GM20000 (cell line): Measurements from ENCODE around the gene OR56B1.
"Not testable (repeated sequence)": the region's sequence is repeated elsewhere in the genome, so short reads cannot be mapped to it uniquely, and the experiment has no call there.

Source experiments
- DNase-seq: peaks from one replicate; pipeline ENCODE4 v3.0.0; 2012; ENCODE audit warnings: low spot score
- TF ChIP-seq, protein P1 (sequence below): IDR thresholded peaks from 2 replicates; pipeline ENCODE4 v1.5.1; 2012; ENCODE audit warnings: mild to moderate bottlenecking, control low read depth; ENCODE audit errors: extremely low read depth, missing control alignments

Gene OR56B1

DNA sequence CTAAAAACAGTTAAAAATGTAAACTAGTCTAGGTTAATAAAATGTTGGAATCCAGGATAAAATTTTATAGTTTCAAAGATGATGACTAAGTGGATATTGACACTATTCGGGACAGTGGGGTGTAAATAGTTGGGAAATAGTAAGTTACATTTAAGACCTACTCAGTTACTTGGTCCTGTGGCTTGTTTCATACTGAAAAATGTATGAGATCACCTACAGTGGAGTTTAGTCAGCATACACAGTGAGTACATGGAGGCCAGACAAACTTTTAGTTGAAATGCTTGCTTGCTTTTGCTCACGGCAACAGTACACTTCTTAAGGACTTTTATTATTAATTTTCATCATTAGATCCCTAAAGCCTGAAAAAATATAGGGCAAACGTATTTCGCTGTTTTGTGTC lies 30.6 kb upstream of the OR56B1 start:
- DNase-seq = no peak
- TF ChIP-seq, protein P1, sequence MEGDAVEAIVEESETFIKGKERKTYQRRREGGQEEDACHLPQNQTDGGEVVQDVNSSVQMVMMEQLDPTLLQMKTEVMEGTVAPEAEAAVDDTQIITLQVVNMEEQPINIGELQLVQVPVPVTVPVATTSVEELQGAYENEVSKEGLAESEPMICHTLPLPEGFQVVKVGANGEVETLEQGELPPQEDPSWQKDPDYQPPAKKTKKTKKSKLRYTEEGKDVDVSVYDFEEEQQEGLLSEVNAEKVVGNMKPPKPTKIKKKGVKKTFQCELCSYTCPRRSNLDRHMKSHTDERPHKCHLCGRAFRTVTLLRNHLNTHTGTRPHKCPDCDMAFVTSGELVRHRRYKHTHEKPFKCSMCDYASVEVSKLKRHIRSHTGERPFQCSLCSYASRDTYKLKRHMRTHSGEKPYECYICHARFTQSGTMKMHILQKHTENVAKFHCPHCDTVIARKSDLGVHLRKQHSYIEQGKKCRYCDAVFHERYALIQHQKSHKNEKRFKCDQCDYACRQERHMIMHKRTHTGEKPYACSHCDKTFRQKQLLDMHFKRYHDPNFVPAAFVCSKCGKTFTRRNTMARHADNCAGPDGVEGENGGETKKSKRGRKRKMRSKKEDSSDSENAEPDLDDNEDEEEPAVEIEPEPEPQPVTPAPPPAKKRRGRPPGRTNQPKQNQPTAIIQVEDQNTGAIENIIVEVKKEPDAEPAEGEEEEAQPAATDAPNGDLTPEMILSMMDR = no peak

DNA sequence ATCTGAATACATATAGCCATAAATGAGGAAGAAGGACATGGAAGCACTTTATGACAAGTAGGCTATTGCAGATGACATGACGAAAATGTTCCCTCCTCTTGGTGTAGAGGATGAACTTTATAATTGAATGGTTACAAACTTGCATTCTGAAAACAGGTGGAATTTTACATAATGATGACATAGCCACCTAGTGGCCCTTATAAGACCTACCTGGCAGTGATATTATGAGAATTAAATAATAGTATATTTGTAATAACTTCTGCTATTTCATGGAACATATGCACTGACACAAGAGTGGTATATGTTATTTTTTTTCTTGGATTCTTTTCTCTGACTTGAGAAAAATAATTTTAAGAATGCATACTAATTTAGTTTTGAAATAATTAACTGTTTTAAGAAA lies 23.7 kb upstream of the OR56B1 start:
- TF ChIP-seq, protein P1 = no peak

DNA sequence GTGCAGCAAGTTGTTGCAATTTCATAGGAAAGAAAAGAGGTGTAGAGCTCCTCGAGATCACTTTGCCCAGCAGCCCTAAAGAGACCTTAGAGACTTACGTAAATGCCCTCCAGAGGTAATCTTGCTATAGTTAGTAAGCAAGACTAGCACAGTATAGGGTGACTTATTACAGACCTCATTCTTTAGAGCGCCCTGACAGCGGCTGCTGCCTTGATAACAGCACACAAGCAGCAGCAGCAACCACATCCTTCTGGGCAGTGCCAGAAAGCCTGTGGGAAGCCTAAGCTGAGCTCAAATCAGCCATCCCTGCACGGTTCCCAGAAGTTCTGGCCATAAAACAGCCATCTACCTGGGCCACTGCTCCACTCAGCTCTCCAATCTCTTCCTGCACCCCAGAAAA lies 22.6 kb upstream of the OR56B1 start:
- no peak for DNase-seq
- TF ChIP-seq, protein P1 = no peak

More for the DNA sequence above, 23.7 kb upstream of the OR56B1 start:
- DNase-seq = peak; percentile 10

DNA sequence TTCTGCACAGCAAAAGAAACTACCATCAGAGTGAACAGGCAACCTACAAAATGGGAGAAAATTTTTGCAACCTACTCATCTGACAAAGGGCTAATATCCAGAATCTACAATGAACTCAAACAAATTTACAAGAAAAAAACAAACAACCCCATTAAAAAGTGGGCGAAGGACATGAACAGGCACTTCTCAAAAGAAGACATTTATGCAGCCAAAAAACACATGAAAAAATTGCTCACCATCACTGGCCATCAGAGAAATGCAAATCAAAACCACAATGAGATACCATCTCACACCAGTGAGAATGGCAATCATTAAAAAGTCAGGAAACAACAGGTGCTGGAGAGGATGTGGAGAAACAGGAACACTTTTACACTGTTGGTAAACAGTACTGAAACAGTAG lies 19.7 kb upstream of the OR56B1 start:
- not testable (repeated sequence) for DNase-seq

DNA sequence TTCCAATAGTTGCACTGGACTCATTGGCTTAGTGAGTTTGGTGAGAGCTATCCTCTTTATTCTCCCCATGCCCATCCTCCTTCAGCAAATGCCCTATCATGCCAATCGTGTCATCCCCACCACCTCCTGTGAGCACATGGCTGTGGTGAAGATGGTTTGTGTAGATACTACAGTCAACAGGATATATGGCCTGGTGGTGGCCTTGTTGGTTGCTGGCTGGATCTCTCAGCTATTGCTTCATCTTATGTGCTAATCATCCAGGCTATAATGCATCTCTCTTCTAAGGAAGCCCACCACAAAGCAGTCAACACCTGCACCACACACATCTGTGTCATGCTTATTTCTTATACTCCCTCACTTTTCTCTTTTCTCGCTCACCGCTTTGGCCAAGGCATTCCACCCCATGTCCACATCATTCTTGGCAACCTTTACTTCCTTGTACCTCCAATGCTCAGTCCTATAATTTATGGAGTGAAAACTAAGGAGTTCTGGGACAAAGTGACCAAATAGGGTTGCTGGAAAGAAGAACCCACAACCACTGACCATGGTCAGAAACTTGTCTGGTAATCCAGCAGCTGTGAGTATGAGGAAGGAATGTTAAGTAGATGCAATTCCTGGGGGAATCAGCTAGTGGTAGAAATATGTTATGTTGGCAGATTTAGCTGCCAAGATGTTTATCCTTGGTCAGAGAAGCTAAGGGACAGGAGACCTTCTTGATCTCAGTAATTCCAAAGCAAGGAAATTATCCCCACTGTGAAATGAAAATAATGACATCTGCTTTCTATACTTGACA lies 16.3 kb upstream of the OR56B1 start:
- DNase-seq = no peak
- TF ChIP-seq, protein P1 = no peak

DNA sequence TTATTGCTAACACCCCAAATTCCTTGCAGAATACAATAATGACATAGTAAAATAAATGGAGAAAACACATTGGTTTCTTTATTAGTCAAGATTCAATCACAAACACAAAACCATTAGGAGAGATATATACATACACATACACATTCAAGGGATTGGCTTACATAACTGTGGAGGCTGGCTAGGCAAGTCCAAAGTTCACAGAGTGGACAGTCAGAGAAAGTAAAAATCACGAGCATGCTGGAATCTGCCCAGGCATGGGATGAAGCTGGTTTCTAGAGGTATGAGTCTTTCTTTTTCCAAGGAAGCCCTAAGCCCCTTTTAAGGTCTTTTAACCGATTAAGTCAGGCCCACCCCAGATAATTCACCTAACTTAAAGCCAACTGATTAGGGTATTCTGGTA lies 13.6 kb upstream of the OR56B1 start:
- TF ChIP-seq, protein P1 = no peak
- DNase-seq = no peak

DNA sequence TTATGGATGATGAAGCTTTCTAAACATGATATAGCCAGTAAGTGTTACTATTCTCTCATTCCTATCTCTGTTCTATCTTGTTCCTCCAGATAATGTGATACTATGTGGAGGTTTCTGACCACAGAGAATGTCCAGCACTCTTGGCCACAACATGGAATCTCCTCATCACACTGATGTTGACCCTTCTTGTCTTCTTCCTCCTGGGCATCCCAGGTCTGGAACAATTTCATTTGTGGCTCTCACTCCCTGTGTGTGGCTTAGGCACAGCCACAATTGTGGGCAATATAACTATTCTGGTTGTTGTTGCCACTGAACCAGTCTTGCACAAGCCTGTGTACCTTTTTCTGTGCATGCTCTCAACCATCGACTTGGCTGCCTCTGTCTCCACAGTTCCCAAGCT lies 9.9 kb upstream of the OR56B1 start:
- no peak for DNase-seq
- TF ChIP-seq, protein P1 = no peak

DNA sequence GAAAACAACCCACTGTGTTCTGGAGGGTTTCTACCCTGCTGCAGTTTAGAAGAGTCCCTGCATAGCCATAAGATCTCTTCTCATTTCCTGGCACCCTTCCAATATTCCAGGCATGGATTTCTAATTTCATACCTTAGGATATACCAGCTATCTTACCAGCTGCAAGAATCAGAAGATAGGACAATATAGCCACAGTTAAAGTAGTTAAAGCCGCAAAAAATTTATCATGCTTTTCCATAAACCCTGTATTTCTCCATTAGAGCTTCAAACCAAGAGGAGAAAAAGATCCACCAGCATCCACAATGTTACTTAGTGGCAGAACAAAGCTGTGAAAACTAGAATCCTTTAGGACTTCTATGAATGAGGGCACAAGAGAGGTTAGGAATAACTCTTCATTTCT lies 8.6 kb upstream of the OR56B1 start:
- DNase-seq = no peak
- TF ChIP-seq, protein P1 = no peak
